Tibial artery (tissue), 4 donors: ENCODE data around the gene ACVR1B.

Source experiments
- DNase-seq, 2 donors: peaks; one replicate each; pipeline ENCODE4 v3.0.0-alpha.2; 2019
- H3K27ac ChIP-seq, 2 donors: fragments of 200-600 bp; sonication (generic) in 1 of 2; 1 replicate in 1 of 2; 2 replicates in 1 of 2; pipeline ENCODE4 v1.5.1; 2018 to 2019; ENCODE audit warnings: mild to moderate bottlenecking in 1 of 2
- H3K27me3 ChIP-seq, 2 donors: fragments of 200-600 bp; sonication (generic) in 1 of 2; one replicate each; pipeline versions ENCODE4 v1.5.1 to v1.6.0; 2016 to 2019
- H3K36me3 ChIP-seq, 3 donors: fragments of 200-600 bp; sonication (generic) in 2 of 3; one replicate each; pipeline ENCODE4 v1.5.1; 2016 to 2019; ENCODE audit warnings: mild to moderate bottlenecking in 2 of 3
- H3K4me1 ChIP-seq, 4 donors: fragments of 200-600 bp; sonication (generic) in 2 of 4; 1 replicate in 3 of 4; 2 replicates in 1 of 4; pipeline ENCODE4 v1.5.1; 2016 to 2019
- H3K4me3 ChIP-seq, 2 donors: fragments of 200-600 bp; sonication (generic) in 1 of 2; 1 replicate in 1 of 2; 2 replicates in 1 of 2; pipeline ENCODE4 v1.5.1; 2018 to 2019; ENCODE audit warnings: mild to moderate bottlenecking in 2 of 2
- H3K9me3 ChIP-seq, 3 donors: fragments of 200-600 bp; sonication (generic) in 1 of 3; one replicate each; pipeline ENCODE4 v1.5.1; 2016 to 2019
- CTCF ChIP-seq, 2 experiments: fragments of 200-600 bp in 1 of 2; fragments of 450-650 bp in 1 of 2; IDR thresholded peaks; one replicate each; pipeline ENCODE4 v1.5.1; 2017 to 2019; ENCODE audit warnings: antibody characterized with exemption in 2 of 2, mild to moderate bottlenecking in 1 of 2, moderate library complexity in 1 of 2
- intact Hi-C: fragments of 100-400 bp; cut with DNase I; formaldehyde crosslinking; loops from one replicate; pipeline ENCODE4 v1.15.0; 2023; ENCODE audit warnings: low total_unique reads

The ACVR1B gene

GRCh38 chr12:51992246-51992645 lies 40.7 kb downstream of the ACVR1B start:
- H3K27ac ChIP-seq: no peak overlapping the region
- no peak for TF ChIP-seq CTCF (IDR thresholded peaks at IDR 0.05)
- no peak for DNase-seq
- no peak overlapping the region for H3K4me3 ChIP-seq
- H3K9me3 ChIP-seq: no peaks in the 10 kb centered on the region
- H3K4me1 ChIP-seq: no peaks in the 10 kb centered on the region
- H3K36me3 ChIP-seq: peaks cover 29 to 82% (median 68%) of the 10 kb centered on the region in 3 donors
- intact Hi-C loops: no loop called here
- no peaks in the 10 kb centered on the region for H3K27me3 ChIP-seq

GRCh38 chr12:51994539-51994820 lies 43.0 kb downstream of the ACVR1B start:
- no peak for DNase-seq
- Histone ChIP-seq H3K27ac (no peak overlapping the region), H3K27me3 (no peaks in the 10 kb centered on the region), H3K9me3 (no peaks in the 10 kb centered on the region), H3K36me3 (peaks cover 26 to 75% (median 48%) of the 10 kb centered on the region in 3 donors), H3K4me1 (no peaks in the 10 kb centered on the region), H3K4me3 (no peak overlapping the region)
- intact Hi-C loops: no loop called here
- no peak for TF ChIP-seq CTCF (IDR thresholded peaks at IDR 0.05)

GRCh38 chr12:51994959-51995358 lies 43.5 kb downstream of the ACVR1B start:
- H3K9me3 ChIP-seq: no peaks in the 10 kb centered on the region
- no peaks in the 10 kb centered on the region for H3K4me1 ChIP-seq
- DNase-seq: peak in 1 of 2 donors; percentile 16
- no peak overlapping the region for H3K4me3 ChIP-seq
- peaks cover 26 to 71% (median 48%) of the 10 kb centered on the region in 3 donors for H3K36me3 ChIP-seq
- no peak for TF ChIP-seq CTCF (IDR thresholded peaks at IDR 0.05)
- intact Hi-C loops: no loop called here
- H3K27ac ChIP-seq: no peak overlapping the region
- H3K27me3 ChIP-seq: no peaks in the 10 kb centered on the region

- no peak for DNase-seq
- no peak for TF ChIP-seq CTCF (IDR thresholded peaks at IDR 0.05)
- H3K9me3 ChIP-seq: no peaks in the 10 kb centered on the region
- H3K4me3 ChIP-seq: no peak overlapping the region
- no peaks in the 10 kb centered on the region for H3K27me3 ChIP-seq
- intact Hi-C loops: no loop called here
- H3K27ac ChIP-seq: no peak overlapping the region
- peaks cover 20 to 62% (median 39%) of the 10 kb centered on the region in 3 donors for H3K36me3 ChIP-seq
- H3K4me1 ChIP-seq: no peaks in the 10 kb centered on the region
These were observed 45.6 kb downstream of the ACVR1B start for GRCh38 chr12:51997136-51997535.

- intact Hi-C loops: no loop called here
- no peak overlapping the region for H3K4me3 ChIP-seq
- DNase-seq: no peak
- peaks cover 0 to 5% (median 0%) of the 10 kb centered on the region in 3 donors for H3K36me3 ChIP-seq
- H3K27ac ChIP-seq: no peak overlapping the region
- peaks cover 0 to 35% of the 10 kb centered on the region in 2 donors for H3K27me3 ChIP-seq
- no peak for TF ChIP-seq CTCF (IDR thresholded peaks at IDR 0.05)
- H3K4me1 ChIP-seq: peaks cover 0 to 22% (median 10%) of the 10 kb centered on the region in 4 donors
- no peaks in the 10 kb centered on the region for H3K9me3 ChIP-seq
These were observed 51.6 kb downstream of the ACVR1B start for GRCh38 chr12:52003016-52003550.

- no peak for TF ChIP-seq CTCF (IDR thresholded peaks at IDR 0.05)
- no peak overlapping the region for H3K4me3 ChIP-seq
- peaks cover 0 to under 1% (median 0%) of the 10 kb centered on the region in 3 donors for H3K36me3 ChIP-seq
- peaks cover 0 to 35% of the 10 kb centered on the region in 2 donors for H3K27me3 ChIP-seq
- no peaks in the 10 kb centered on the region for H3K9me3 ChIP-seq
- H3K4me1 ChIP-seq: peaks cover 0 to 22% (median 10%) of the 10 kb centered on the region in 4 donors
- intact Hi-C loops: no loop called here
- no peak for DNase-seq
- no peak overlapping the region for H3K27ac ChIP-seq
These were observed 52.1 kb downstream of the ACVR1B start for GRCh38 chr12:52003591-52003990.
